WTC11 (cell line): ENCODE data around the gene TIMM10. TPM values are rescaled to one million over a fixed set of nuclear protein-coding genes. Genes with fewer than 3 reads are reported as not detected.

ENCODE experiments used
- ATAC-seq: fragments of 200-7000 bp; cut with Tn5 transposase; 2 replicates; pipeline ENCODE4 v1.10.0; 2021; ENCODE audit warnings: mild to moderate bottlenecking, moderate library complexity
- CTCF ChIA-PET: fragments of 300-600 bp; sonication (Branson Sonifier 250); formaldehyde crosslinking; loops from one replicate; lab custom pipeline; 2021; ENCODE audit warnings: antibody characterized with exemption; lab: Charles Lee
- POLR2A ChIA-PET: fragments of 350-600 bp; sonication (Branson Sonifier 250); formaldehyde crosslinking; loops from one replicate; lab custom pipeline; 2021; ENCODE audit warnings: antibody characterized with exemption; lab: Charles Lee
- DNase-seq: peaks from one replicate; pipeline ENCODE4 v3.0.0; 2021; ENCODE audit warnings: low spot score
- H3K27ac Mint-ChIP-seq: 2 replicates; pipeline ENCODE4 v1.8.0; 2021; ENCODE audit warnings: mixed read lengths
- H3K27me3 Mint-ChIP-seq: 2 replicates; pipeline ENCODE4 v1.8.0; 2021; ENCODE audit warnings: low read depth, mild to moderate bottlenecking, moderate library complexity, mixed read lengths
- H3K36me3 Mint-ChIP-seq: 2 replicates; pipeline ENCODE4 v1.8.0; 2021; ENCODE audit warnings: mixed read lengths
- H3K4me1 Mint-ChIP-seq: 2 replicates; pipeline ENCODE4 v1.8.0; 2022; ENCODE audit warnings: mixed read lengths
- H3K4me3 Mint-ChIP-seq: 2 replicates; pipeline ENCODE4 v1.8.0; 2021; ENCODE audit warnings: mild to moderate bottlenecking, moderate library complexity, mixed read lengths
- H3K9me3 Mint-ChIP-seq: 2 replicates; pipeline ENCODE4 v1.8.0; 2021; ENCODE audit warnings: mixed read lengths
- CREB1 ChIP-seq: sonication (generic); formaldehyde crosslinking; IDR thresholded peaks from 2 replicates; pipeline ENCODE4 v1.8.0; 2023; ENCODE audit warnings: mild to moderate bottlenecking, missing genetic modification reagents
- FOXP4 ChIP-seq: sonication (generic); formaldehyde crosslinking; IDR thresholded peaks from 2 replicates; pipeline ENCODE4 v1.8.0; 2022; ENCODE audit warnings: mild to moderate bottlenecking, missing genetic modification reagents
- MYBL2 ChIP-seq: sonication (generic); formaldehyde crosslinking; IDR thresholded peaks from 2 replicates; pipeline ENCODE4 v1.8.1; 2023; ENCODE audit warnings: mild to moderate bottlenecking, moderate library complexity, missing genetic modification reagents
- NR1H2 ChIP-seq: sonication (generic); formaldehyde crosslinking; IDR thresholded peaks from 2 replicates; pipeline ENCODE4 v1.9.0; 2021; ENCODE audit warnings: mild to moderate bottlenecking, moderate library complexity, missing genetic modification reagents
- PRDM15 ChIP-seq: sonication (generic); formaldehyde crosslinking; IDR thresholded peaks from 2 replicates; pipeline ENCODE4 v1.8.0; 2022; ENCODE audit warnings: missing genetic modification reagents
- RELA ChIP-seq: sonication (generic); formaldehyde crosslinking; IDR thresholded peaks from 2 replicates; pipeline ENCODE4 v1.8.1; 2022; ENCODE audit warnings: missing genetic modification reagents, mild to moderate bottlenecking, borderline replicate concordance
- STAT6 ChIP-seq: sonication (generic); formaldehyde crosslinking; conservative IDR thresholded peaks from 2 replicates; pipeline ENCODE4 v1.8.1; 2023; ENCODE audit warnings: mild to moderate bottlenecking, low read depth, missing genetic modification reagents, moderate library complexity
- ZNF121 ChIP-seq: sonication (generic); formaldehyde crosslinking; IDR thresholded peaks from 2 replicates; pipeline ENCODE4 v1.8.0; 2023; ENCODE audit warnings: missing genetic modification reagents
- ZNF263 ChIP-seq: sonication (generic); formaldehyde crosslinking; IDR thresholded peaks from 2 replicates; pipeline ENCODE4 v1.8.1; 2022; ENCODE audit warnings: low read depth, mild to moderate bottlenecking, moderate library complexity, missing genetic modification reagents
- total RNA-seq: library from RNA; stranded (reverse); gene quantifications from 3 replicates; pipeline ENCODE4 v1.2.3, GENCODE V29; 2021
- TF ChIP-seq, protein P1 (sequence below): fragments of 250-450 bp; sonication (Bioruptor Pico); IDR thresholded peaks from 2 replicates; pipeline ENCODE4 v1.9.0; 2021; ENCODE audit warnings: mild to moderate bottlenecking
- TF ChIP-seq, protein P2 (sequence below): sonication (generic); formaldehyde crosslinking; IDR thresholded peaks from 2 replicates; pipeline ENCODE4 v1.8.1; 2023; ENCODE audit warnings: mild to moderate bottlenecking, missing genetic modification reagents, moderate library complexity

Gene TIMM10
- total RNA-seq, 1 experiment from 2014 or later = 92.8 TPM

DNA sequence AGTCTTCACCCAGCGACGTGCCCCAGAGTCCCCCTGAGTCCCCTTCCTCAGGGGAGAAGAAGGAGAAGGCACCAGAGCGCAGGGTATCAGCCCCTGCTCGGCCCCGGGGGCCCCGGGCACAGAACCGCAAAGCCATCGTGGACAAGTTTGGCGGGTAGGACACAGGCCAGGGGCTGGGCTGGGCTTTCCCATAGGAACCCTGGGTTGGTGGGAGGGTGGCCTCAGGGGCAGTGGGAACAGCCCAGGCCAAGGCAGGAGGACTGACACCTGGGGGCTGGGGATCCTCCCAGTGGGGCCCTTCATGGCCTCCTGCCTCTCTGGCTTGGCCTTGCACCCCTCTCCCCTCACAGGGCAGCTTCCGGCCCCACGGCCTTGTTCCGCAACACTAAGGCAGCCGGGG, 15.3 kb upstream of the TIMM10 start:
- Mint-ChIP-seq H3K4me3 (no peak overlapping the region), H3K36me3 (peaks cover 3% of the 10 kb centered on the region; the same call in 1 of the 2 replicates), H3K27ac (no peak overlapping the region), H3K27me3 (no peaks in the 10 kb centered on the region; the same call in 1 of the 2 replicates), H3K4me1 (peaks cover 20% of the 10 kb centered on the region), H3K9me3 (no peaks in the 10 kb centered on the region)
- ChIA-PET CTCF (interaction anchor here (0.8 to 1.8 kb wide), 5 partner anchors 19 to 200 kb away, joined by 3 to 5 read pairs (median 4); no protein-coding TSS in a partner anchor), POLR2A (no interaction called here)
- no peak for DNase-seq
- TF ChIP-seq STAT6 (no peak), ZNF121 (CRISPR knock-in tag) (no peak), MYBL2 (CRISPR knock-in tag) (no peak), PRDM15 (CRISPR knock-in tag) (no peak), ZNF263 (CRISPR knock-in tag) (no peak), NR1H2 (CRISPR knock-in tag) (no peak), RELA (CRISPR knock-in tag) (no peak)
- TF ChIP-seq, protein P1, sequence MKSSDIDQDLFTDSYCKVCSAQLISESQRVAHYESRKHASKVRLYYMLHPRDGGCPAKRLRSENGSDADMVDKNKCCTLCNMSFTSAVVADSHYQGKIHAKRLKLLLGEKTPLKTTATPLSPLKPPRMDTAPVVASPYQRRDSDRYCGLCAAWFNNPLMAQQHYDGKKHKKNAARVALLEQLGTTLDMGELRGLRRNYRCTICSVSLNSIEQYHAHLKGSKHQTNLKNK (CRISPR knock-in tag) = no peak
- TF ChIP-seq, protein P2, sequence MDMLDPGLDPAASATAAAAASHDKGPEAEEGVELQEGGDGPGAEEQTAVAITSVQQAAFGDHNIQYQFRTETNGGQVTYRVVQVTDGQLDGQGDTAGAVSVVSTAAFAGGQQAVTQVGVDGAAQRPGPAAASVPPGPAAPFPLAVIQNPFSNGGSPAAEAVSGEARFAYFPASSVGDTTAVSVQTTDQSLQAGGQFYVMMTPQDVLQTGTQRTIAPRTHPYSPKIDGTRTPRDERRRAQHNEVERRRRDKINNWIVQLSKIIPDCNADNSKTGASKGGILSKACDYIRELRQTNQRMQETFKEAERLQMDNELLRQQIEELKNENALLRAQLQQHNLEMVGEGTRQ (CRISPR knock-in tag) = no peak
- no peak for ATAC-seq

GRCh38 chr11:57544566-57544965, 14.0 kb upstream of the TIMM10 start:
- Mint-ChIP-seq H3K4me3 (no peak overlapping the region), H3K36me3 (no peaks in the 10 kb centered on the region), H3K27me3 (no peaks in the 10 kb centered on the region; the same call in 1 of the 2 replicates), H3K9me3 (no peaks in the 10 kb centered on the region), H3K4me1 (peaks cover 20% of the 10 kb centered on the region), H3K27ac (no peak overlapping the region)
- POLR2A ChIA-PET = interaction anchor here (1.9 kb wide), 1 partner anchor 23 kb away, joined by 5 read pairs; the partner anchor contains the start of gene UBE2L6
- TF ChIP-seq RELA (CRISPR knock-in tag) = no peak
- no peak for TF ChIP-seq CREB1 (CRISPR knock-in tag)
- TF ChIP-seq, protein P2 (CRISPR knock-in tag) = no peak
- TF ChIP-seq FOXP4 (CRISPR knock-in tag) = no peak
- DNase-seq (no peak), ATAC-seq (no peak)
- CTCF ChIA-PET = interaction anchor here (1.1 to 2.7 kb wide), 6 partner anchors 51 to 199 kb away, joined by 4 to 12 read pairs (median 6); no protein-coding TSS in a partner anchor
